ENCODE data around the gene ARHGEF12.

ARHGEF12 gene

DNA sequence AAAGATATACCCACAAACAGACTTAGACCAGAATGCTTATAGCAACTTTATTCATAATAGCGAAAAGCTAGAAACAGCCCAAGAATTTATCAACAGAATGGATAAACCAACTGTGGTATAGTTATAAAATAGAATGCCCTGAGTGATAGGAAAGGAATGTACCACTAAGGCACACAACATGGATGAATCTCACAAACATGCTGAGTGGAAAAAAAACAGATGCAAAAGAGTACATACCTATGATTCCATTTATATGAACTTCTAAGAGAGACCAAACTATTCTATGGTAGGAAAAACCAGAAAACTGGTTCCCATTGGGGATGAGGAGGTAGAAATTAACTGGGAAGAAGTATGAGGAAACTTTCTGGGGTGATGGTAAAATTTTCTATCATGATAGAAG is 134.9 kb downstream of the ARHGEF12 start:
- TF ChIP-seq TEAD4 (IDR thresholded peaks at IDR 0.05) (no peak), TCF12 (IDR thresholded peaks at IDR 0.05; ENCODE audit: low read depth) (no peak), RAD21 (IDR thresholded peaks at IDR 0.05; ENCODE audit: low read depth) (no peak), CEBPB (IDR thresholded peaks at IDR 0.05) (no peak)

GRCh38 chr11:120471994-120472393 is 135.8 kb downstream of the ARHGEF12 start:
- no peak for TF ChIP-seq EGR1 (IDR thresholded peaks at IDR 0.05)

- TF ChIP-seq TCF12 (IDR thresholded peaks at IDR 0.05; ENCODE audit: low read depth) (no peak), USF1 (IDR thresholded peaks at IDR 0.05) (no peak), MAX (IDR thresholded peaks at IDR 0.05) (no peak)
Observed at GRCh38 chr11:120473503-120473902, 137.3 kb downstream of the ARHGEF12 start.

DNA sequence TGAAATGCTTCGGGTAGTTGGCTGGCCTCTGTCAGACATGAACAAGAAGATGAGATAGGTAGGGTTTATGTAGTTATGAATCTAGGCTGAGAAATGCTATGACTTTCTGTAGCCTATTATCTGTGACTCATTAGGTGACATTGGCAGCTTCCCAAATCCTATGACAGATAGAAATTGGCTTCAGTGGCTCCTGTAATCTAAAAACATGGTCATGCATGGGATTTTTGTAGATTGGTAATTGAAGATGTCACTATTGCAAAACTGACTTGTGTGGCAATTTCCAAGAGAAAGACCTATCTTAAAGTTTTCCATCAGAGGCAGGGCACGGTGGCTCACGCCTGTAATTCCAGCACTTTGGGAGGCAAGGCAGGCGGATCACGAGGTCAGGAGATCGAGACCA is 145.9 kb downstream of the ARHGEF12 start:
- TF ChIP-seq CREB1 (IDR thresholded peaks at IDR 0.05; ENCODE audit: low read depth) (no peak), NFIC (IDR thresholded peaks at IDR 0.05) (no peak), EGR1 (IDR thresholded peaks at IDR 0.05) (no peak), CEBPB (IDR thresholded peaks at IDR 0.05) (no peak), EP300 (IDR thresholded peaks at IDR 0.05; ENCODE audit: borderline replicate concordance) (no peak), TAF1 (IDR thresholded peaks at IDR 0.05; ENCODE audit: low read depth) (no peak), ZBTB7A (IDR thresholded peaks at IDR 0.05; ENCODE audit: low read depth) (no peak), USF1 (IDR thresholded peaks at IDR 0.05) (no peak), TEAD4 (IDR thresholded peaks at IDR 0.05) (no peak), YY1 (IDR thresholded peaks at IDR 0.05; ENCODE audit: low read depth) (no peak), TCF12 (IDR thresholded peaks at IDR 0.05; ENCODE audit: low read depth) (no peak), RAD21 (IDR thresholded peaks at IDR 0.05; ENCODE audit: low read depth) (no peak), FOXM1 (IDR thresholded peaks at IDR 0.05; ENCODE audit: borderline replicate concordance, low read depth) (no peak), MAX (IDR thresholded peaks at IDR 0.05) (no peak)
- TF ChIP-seq, protein P1, sequence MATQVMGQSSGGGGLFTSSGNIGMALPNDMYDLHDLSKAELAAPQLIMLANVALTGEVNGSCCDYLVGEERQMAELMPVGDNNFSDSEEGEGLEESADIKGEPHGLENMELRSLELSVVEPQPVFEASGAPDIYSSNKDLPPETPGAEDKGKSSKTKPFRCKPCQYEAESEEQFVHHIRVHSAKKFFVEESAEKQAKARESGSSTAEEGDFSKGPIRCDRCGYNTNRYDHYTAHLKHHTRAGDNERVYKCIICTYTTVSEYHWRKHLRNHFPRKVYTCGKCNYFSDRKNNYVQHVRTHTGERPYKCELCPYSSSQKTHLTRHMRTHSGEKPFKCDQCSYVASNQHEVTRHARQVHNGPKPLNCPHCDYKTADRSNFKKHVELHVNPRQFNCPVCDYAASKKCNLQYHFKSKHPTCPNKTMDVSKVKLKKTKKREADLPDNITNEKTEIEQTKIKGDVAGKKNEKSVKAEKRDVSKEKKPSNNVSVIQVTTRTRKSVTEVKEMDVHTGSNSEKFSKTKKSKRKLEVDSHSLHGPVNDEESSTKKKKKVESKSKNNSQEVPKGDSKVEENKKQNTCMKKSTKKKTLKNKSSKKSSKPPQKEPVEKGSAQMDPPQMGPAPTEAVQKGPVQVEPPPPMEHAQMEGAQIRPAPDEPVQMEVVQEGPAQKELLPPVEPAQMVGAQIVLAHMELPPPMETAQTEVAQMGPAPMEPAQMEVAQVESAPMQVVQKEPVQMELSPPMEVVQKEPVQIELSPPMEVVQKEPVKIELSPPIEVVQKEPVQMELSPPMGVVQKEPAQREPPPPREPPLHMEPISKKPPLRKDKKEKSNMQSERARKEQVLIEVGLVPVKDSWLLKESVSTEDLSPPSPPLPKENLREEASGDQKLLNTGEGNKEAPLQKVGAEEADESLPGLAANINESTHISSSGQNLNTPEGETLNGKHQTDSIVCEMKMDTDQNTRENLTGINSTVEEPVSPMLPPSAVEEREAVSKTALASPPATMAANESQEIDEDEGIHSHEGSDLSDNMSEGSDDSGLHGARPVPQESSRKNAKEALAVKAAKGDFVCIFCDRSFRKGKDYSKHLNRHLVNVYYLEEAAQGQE (IDR thresholded peaks at IDR 0.05; ENCODE audit: low read depth) = no peak

- TF ChIP-seq MAX (IDR thresholded peaks at IDR 0.05) = no peak
- no peak for TF ChIP-seq ZBTB7A (IDR thresholded peaks at IDR 0.05; ENCODE audit: low read depth)
- TF ChIP-seq EP300 (IDR thresholded peaks at IDR 0.05; ENCODE audit: borderline replicate concordance) = no peak
- no peak for TF ChIP-seq CREB1 (IDR thresholded peaks at IDR 0.05; ENCODE audit: low read depth)
- no peak for TF ChIP-seq USF1 (IDR thresholded peaks at IDR 0.05)
Observed at GRCh38 chr11:120484722-120485121, 148.5 kb downstream of the ARHGEF12 start.

DNA sequence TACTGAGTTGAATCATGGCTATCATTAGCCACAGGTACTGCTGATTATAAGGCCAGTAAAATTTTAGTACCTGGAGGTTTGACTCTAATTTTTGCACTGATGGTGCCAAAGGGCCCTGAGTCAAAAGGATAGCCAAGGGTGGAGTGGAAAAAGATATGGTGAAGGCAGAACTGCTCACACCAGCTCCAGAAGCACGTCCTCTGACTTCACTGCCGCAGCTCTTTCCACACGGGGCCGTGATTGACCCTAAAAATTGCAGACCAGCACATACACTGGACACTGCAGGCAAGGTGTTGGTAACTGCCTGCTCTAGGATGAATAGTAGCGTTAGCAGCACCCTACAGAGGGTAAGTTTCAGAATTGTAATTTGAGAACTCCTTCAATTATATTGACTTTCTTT is 149.9 kb downstream of the ARHGEF12 start:
- no peak for TF ChIP-seq CEBPB (IDR thresholded peaks at IDR 0.05)
- no peak for TF ChIP-seq NFIC (IDR thresholded peaks at IDR 0.05)
- TF ChIP-seq ZBTB7A (IDR thresholded peaks at IDR 0.05; ENCODE audit: low read depth) = no peak
- TF ChIP-seq, protein P1 (IDR thresholded peaks at IDR 0.05; ENCODE audit: low read depth) = no peak
- no peak for TF ChIP-seq TCF12 (IDR thresholded peaks at IDR 0.05; ENCODE audit: low read depth)
- no peak for TF ChIP-seq TEAD4 (IDR thresholded peaks at IDR 0.05)
- TF ChIP-seq FOXM1 (IDR thresholded peaks at IDR 0.05; ENCODE audit: borderline replicate concordance, low read depth) = no peak
- no peak for TF ChIP-seq USF1 (IDR thresholded peaks at IDR 0.05)
- no peak for TF ChIP-seq MAX (IDR thresholded peaks at IDR 0.05)
- no peak for TF ChIP-seq EGR1 (IDR thresholded peaks at IDR 0.05)
- no peak for TF ChIP-seq YY1 (IDR thresholded peaks at IDR 0.05; ENCODE audit: low read depth)
- TF ChIP-seq EP300 (IDR thresholded peaks at IDR 0.05; ENCODE audit: borderline replicate concordance) = no peak
- TF ChIP-seq RAD21 (IDR thresholded peaks at IDR 0.05; ENCODE audit: low read depth) = no peak
- TF ChIP-seq TAF1 (IDR thresholded peaks at IDR 0.05; ENCODE audit: low read depth) = no peak
- TF ChIP-seq CREB1 (IDR thresholded peaks at IDR 0.05; ENCODE audit: low read depth) = no peak

All from Ishikawa (cell line).